Peyer's patch (tissue), 4 donors: ENCODE results near the gene SPPL3. TPM values are rescaled to one million over a fixed set of nuclear protein-coding genes. Genes with fewer than 3 reads are reported as not detected.

ENCODE experiments used
- DNase-seq, 3 donors: peaks; one replicate each; pipeline ENCODE4 v3.0.0-alpha.2; 2017 to 2019
- H3K27ac ChIP-seq, 4 donors: fragments of 200-600 bp; sonication (generic); one replicate each; pipeline ENCODE4 v1.5.1; 2016 to 2019
- H3K27me3 ChIP-seq, 2 donors: fragments of 200-600 bp; sonication (generic); one replicate each; pipeline ENCODE4 v1.5.1; 2019
- H3K36me3 ChIP-seq, 3 donors: fragments of 200-600 bp; sonication (generic); one replicate each; pipeline ENCODE4 v1.5.1; 2016 to 2019
- H3K4me1 ChIP-seq, 4 donors: fragments of 200-600 bp; sonication (generic); one replicate each; pipeline ENCODE4 v1.5.1; 2016 to 2019
- H3K4me3 ChIP-seq, 4 donors: fragments of 200-600 bp; sonication (generic); 1 replicate in 3 of 4; 2 replicates in 1 of 4; pipeline ENCODE4 v1.5.1; 2016 to 2019; ENCODE audit warnings: mild to moderate bottlenecking in 1 of 4
- H3K9me3 ChIP-seq, 4 donors: fragments of 200-600 bp; sonication (generic); one replicate each; pipeline ENCODE4 v1.5.1; 2016 to 2019; ENCODE audit warnings: mild to moderate bottlenecking in 1 of 4
- POLR2A ChIP-seq, 2 donors: fragments of 450-650 bp; IDR thresholded peaks; one replicate each; pipeline ENCODE4 v1.5.1; 2017; ENCODE audit warnings: antibody characterized with exemption in 2 of 2, mild to moderate bottlenecking in 2 of 2, moderate library complexity in 2 of 2
- total RNA-seq, 4 donors: library from RNA; depleted of rRNA; stranded (reverse); fragments of >200 nt; gene quantifications; one replicate each; pipeline ENCODE4 v1.1.0, GENCODE V29; 2016
- TF ChIP-seq, protein P1 (sequence below), 6 experiments: fragments of 450-650 bp in 4 of 6; fragments of 200-600 bp in 2 of 6; sonication (generic) in 1 of 6; IDR thresholded peaks; one replicate each; pipeline ENCODE4 v1.5.1; 2017 to 2019; ENCODE audit warnings: antibody characterized with exemption in 6 of 6, mild to moderate bottlenecking in 3 of 6, moderate library complexity in 1 of 6

Gene SPPL3
- total RNA-seq, 4 donors from 2014 or later = 26.4 to 50.2 (median 34.9) TPM

DNA sequence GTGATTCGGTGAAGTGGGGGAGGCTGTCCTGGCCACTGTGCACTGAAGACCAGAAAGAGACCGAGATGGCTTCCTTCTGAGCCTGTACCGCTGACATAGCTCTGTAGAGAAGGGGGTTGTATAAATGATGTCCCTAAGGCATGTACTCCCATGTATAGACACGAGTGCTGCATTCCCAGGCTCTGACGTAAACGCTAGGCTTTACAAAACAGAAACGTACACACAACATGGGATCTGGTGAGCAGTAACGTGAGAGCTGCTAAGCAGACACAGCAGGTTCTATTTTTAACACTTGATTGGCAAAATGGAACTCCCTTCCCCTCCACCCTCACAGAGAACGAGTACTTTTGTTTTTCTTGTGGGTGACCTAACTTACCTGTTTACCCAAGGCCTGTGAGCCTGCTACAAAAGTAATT, 142.6 kb downstream of the SPPL3 start:
- no peak for DNase-seq
- Histone ChIP-seq H3K36me3 (peaks cover 0 to 53% (median 0%) of the 10 kb centered on the region in 3 donors), H3K27me3 (no peaks in the 10 kb centered on the region), H3K4me3 (no peak overlapping the region), H3K4me1 (peaks cover 0 to 19% (median 0%) of the 10 kb centered on the region in 4 donors), H3K9me3 (no peaks in the 10 kb centered on the region), H3K27ac (peak overlapping the region in 1 of 4 donors; percentile 62)
- TF ChIP-seq POLR2A (IDR thresholded peaks at IDR 0.05) = no peak
- TF ChIP-seq, protein P1, sequence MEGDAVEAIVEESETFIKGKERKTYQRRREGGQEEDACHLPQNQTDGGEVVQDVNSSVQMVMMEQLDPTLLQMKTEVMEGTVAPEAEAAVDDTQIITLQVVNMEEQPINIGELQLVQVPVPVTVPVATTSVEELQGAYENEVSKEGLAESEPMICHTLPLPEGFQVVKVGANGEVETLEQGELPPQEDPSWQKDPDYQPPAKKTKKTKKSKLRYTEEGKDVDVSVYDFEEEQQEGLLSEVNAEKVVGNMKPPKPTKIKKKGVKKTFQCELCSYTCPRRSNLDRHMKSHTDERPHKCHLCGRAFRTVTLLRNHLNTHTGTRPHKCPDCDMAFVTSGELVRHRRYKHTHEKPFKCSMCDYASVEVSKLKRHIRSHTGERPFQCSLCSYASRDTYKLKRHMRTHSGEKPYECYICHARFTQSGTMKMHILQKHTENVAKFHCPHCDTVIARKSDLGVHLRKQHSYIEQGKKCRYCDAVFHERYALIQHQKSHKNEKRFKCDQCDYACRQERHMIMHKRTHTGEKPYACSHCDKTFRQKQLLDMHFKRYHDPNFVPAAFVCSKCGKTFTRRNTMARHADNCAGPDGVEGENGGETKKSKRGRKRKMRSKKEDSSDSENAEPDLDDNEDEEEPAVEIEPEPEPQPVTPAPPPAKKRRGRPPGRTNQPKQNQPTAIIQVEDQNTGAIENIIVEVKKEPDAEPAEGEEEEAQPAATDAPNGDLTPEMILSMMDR (IDR thresholded peaks at IDR 0.05) = no peak

DNA sequence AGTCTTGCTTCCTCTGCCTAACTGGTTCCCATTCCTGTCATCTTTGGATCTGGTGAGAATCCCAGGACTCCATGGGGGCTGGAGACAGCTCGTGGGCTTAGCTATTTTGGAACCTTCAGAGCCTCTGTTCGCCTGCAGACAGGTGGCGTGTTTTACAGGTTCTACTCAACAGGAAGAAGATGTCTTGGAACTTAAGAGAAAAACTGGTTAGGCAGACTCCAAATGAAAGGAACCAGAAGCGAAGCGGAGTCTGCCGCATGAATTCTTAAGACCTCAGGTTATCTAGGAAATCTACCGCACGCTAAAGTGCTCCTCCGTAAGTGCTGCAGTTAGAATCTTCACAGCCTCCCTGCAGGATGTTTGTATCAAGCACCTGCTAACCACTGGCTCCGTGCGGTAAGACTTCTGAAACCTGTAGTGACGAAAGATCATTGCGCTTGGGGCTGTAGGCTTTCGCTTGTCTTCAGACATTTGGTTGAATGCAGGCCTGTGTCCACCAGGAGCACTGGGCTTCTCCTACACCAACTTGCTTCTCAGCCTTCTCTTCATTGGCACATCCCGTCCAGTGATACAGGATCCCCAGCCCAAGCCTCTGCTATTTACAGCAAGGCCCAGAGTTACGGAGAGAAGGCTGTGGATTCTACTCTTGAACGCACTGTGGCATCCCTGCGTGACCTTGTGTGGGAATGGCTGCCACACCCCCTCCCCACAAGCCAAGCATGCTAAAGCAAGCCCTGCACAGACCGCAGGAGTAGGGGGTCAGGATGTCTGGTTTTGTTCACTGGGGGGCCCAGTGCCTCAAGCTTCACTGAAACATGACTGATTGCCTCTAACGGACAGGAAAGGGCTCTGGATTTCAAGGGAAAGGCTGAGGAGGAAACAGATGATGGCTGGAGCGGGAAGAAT, 143.6 kb downstream of the SPPL3 start:
- Histone ChIP-seq H3K9me3 (no peaks in the 10 kb centered on the region), H3K4me1 (peaks cover 0 to 10% (median 0%) of the 10 kb centered on the region in 4 donors), H3K36me3 (peaks cover 0 to 46% (median 0%) of the 10 kb centered on the region in 3 donors), H3K27ac (peak overlapping the region in 1 of 4 donors; percentile 62), H3K4me3 (no peak overlapping the region), H3K27me3 (no peaks in the 10 kb centered on the region)
- DNase-seq = no peak
- TF ChIP-seq POLR2A (IDR thresholded peaks at IDR 0.05) = no peak
- TF ChIP-seq, protein P1 (IDR thresholded peaks at IDR 0.05) = no peak

DNA sequence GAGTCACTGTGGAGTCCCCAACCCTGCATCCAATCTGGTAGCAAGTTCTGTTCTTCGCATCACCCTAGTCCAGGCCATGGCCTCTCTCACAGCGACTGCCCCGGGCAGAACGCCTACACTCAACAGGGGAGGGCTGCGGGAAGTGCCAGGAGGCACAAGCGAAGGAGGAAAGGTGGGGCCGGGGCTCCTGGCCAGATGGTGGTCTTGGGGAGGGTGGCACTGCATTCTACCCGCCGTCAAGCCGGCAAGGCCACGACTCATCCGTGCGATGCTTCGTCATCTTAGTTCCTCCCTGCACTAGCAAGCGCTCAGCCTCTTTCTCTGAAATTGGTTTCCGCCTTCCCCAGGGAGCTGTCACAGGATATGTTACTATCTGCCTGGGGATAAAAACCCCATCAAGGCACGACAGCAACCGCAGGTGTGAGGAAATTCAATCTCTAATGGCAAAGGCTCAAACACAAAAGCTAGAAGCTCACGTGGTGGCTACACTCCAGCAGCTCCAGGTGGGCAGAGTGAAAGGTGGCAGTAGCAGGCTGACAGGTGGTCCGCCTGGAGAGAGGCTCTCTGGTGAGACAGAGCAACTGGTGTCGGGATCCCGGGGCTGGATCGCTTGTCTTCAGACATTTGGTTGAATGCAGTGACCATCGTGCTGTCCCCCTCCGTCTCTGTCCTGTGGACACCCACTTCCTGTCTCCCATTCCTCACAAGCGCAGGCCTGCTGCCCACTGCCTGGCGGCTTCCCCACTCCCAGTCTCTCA, 144.4 kb downstream of the SPPL3 start:
- Histone ChIP-seq H3K36me3 (peaks cover 0 to 38% (median 0%) of the 10 kb centered on the region in 3 donors), H3K27ac (no peak overlapping the region), H3K27me3 (no peaks in the 10 kb centered on the region), H3K9me3 (peaks cover 0 to 2% (median 0%) of the 10 kb centered on the region in 4 donors), H3K4me1 (peaks cover 0 to 5% (median 0%) of the 10 kb centered on the region in 4 donors), H3K4me3 (no peak overlapping the region)
- TF ChIP-seq POLR2A (IDR thresholded peaks at IDR 0.05) = no peak
- TF ChIP-seq, protein P1 (IDR thresholded peaks at IDR 0.05) = no peak
- no peak for DNase-seq

DNA sequence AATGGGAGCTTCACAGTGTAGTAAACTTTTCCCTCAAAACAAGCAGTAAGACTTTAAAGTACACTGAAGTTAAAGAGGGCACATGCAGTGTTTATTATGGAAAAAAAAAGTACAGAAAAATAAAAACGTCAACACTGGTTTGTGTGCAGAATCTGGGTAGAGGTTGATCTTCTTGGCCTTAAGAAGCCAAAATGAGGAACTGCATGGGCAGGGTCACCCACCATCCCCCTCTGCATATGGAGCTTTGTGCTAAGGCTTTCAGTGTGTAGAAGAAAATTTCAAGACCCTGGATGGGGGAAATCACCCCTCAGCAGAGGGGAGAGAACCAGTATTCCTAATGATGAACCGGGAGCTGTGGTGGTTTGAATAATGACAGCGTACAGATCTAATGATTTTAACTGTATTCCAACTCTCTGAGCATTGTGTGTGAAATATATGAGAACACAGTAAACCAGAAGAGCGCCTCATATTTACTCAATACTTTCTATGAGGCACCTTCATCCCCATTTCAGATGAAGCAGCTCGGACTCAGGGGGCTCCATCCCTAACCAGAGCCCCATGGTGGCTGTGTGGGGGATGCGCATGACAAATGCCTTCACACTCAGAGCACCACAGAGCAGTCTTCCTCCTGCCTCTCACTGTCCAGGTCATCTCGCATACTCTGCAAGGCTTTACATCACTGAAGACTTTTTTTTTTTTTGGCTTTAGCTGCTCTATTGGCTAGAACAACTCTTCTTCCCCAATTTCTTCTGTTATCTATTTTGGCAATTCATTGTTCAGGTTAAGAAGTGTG, 145.2 kb downstream of the SPPL3 start:
- Histone ChIP-seq H3K36me3 (peaks cover 0 to 30% (median 0%) of the 10 kb centered on the region in 3 donors), H3K27me3 (no peaks in the 10 kb centered on the region), H3K4me3 (no peak overlapping the region), H3K9me3 (peaks cover 0 to 5% (median 0%) of the 10 kb centered on the region in 4 donors), H3K27ac (no peak overlapping the region), H3K4me1 (peaks cover 0 to 5% (median 0%) of the 10 kb centered on the region in 4 donors)
- TF ChIP-seq POLR2A (IDR thresholded peaks at IDR 0.05) = no peak
- TF ChIP-seq, protein P1 (IDR thresholded peaks at IDR 0.05) = no peak
- no peak for DNase-seq

DNA sequence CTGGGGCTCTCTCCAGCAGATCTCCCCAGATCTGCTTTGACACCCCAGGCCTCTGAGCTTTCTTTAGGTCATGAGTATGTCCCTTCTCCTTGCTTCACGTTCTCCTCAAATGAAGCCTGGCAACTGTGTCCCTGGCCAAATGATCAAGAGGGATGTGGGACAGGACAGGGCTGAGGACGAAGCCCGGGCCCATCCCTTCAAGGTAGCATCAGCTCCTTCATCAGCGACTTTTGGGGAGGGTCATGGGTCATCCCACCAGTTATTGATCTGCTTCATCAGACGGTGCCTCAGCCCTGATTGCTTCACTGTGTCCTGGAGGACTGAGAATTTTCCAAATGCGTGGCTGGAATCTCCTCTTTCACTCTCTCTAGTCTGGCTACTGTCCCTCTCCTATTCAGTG, 146.2 kb downstream of the SPPL3 start:
- H3K4me1 ChIP-seq = peaks cover 0 to 5% (median 0%) of the 10 kb centered on the region in 4 donors
- H3K27ac ChIP-seq = no peak overlapping the region
- peaks cover 0 to 5% (median 0%) of the 10 kb centered on the region in 4 donors for H3K9me3 ChIP-seq
- H3K4me3 ChIP-seq = no peak overlapping the region
- peaks cover 0 to 20% (median 0%) of the 10 kb centered on the region in 3 donors for H3K36me3 ChIP-seq
- no peak for TF ChIP-seq POLR2A (IDR thresholded peaks at IDR 0.05)
- TF ChIP-seq, protein P1 (IDR thresholded peaks at IDR 0.05) = no peak
- H3K27me3 ChIP-seq = no peaks in the 10 kb centered on the region
- no peak for DNase-seq
